CD4-positive, alpha-beta T cell treated with Interleukin-6 at 100 ng/mL for 8 hours (primary cell): ENCODE results near the gene KDM1B.
"Not testable (repeated sequence)": the region's sequence is repeated elsewhere in the genome, so short reads cannot be mapped to it uniquely, and the experiment has no call there.

Source experiments
- DNase-seq: peaks from one replicate; pipeline ENCODE4 v3.0.0-alpha.2; 2020; ENCODE audit warnings: mixed read lengths, low spot score

The KDM1B gene

DNA sequence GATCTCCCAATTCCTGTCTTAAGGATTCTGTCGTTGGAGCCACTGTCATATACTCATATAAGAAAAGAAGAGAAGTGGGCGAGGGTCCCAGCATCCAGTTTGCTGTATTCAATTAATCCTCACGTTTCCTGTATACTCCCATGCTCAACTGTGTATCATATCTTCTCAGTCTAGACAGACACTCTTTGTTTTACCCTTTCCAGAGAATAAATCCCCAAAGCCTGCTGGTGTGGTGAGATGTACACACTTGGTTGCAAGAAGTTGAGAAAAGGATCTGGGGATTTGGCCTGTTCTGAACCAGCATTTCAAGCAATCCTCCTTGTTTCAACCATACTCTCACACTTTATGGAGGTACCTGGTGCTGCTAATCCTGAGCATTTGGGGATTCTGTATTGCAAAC, 3.4 kb upstream of the KDM1B start:
- DNase-seq: no peak

DNA sequence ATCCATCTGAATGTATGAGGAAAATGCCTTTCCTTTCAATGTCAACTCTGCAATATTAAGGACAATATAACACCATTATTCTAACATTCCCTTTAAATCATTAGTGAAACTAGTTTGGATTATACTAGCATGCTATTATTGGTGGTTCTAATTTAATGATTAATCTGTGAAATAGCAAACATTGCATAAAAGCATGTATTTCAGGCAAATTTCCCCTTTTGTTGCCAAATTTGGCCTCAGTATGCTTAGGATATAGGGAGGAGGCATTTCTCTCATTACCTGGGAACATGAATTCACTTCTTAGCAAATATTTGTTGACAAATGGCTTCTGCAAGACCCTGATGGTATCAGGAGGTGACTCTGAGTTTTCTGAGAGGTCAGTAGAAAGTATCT, 1.9 kb upstream of the KDM1B start:
- no peak for DNase-seq

DNA sequence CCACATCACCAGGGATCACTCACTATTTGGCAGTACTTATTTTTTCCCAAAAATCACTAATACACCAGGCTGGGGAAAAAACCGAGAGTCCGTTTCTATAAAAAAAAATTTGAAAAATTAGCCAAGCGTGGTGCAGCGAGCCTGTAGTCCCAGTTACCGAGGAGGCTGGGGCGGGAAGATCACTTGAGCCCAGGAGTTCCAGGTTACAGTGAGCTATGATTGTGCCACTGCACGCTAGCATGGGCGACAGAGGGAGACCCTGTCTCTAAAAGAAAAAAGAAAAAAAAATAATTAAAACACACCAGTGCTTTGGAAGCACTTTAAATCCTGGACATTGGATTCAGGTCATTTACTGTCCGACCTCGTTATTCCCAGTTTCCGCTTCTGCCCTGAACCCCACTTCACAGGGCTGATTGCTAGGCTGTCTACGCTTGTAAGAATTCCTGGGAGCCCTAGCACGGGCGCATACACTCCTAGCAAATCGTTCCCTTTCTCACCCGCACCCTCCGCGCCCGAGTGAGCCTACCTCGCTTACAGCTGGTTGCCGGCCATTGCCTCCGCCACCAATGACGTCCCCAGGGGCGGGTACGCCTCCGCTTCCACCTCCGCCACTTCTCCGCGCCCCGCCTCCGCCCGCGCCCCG, 594 bp upstream of the KDM1B start, which contains the start of gene TPMT:
Gene TPMT (minus strand): TSS at position 571 of the 643 bp plus-strand sequence. CDS start 5,950 bp downstream, outside the sequence.
- DNase-seq: no peak

DNA sequence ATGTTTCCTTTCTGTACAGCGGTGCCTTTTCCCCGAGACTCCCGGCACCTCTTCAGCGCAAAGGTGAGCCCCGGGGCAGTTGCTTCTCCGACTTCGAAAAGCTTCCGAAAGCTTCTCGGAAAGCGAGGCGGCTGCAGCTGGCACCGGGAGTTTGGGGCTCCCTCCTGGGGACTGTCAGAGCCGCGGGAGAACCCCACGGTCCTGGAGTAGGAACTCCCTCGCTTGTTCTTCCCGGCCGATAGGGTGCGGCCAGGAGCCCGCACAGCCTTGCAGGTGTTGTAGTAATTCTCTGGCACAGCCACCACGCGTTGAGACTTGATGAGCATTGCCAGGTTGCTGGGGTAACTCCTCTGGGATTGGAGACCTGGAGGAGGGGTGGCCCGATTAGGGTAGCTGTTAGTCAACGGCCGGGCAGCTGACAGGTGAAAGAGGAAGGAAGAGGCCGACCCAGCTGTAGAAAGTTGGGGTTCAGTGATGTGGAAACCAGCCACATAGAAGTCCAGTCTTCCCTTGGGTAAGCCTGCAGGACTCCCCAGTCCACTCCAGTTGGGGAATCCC, 721 bp downstream of the KDM1B start:
- DNase-seq: peak; percentile 27

DNA sequence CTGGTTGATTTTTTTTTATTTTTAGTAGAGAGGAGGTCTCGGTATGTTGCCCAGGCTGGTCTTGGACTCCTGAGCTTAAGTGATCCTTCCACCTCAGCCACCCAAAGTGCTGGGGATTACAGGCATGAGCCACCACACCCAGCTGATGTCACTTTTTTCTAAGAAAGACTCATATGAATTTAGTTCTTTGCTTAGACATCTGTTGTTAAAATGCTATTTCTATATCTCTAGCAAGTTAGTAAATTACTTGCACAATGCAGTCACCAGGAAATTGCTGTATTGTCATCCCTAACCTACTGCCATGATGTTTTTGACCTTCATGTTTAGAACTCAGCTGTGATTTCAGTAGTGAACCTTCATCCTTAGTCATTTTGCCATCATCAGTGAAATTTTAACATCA, 5.7 kb downstream of the KDM1B start:
- DNase-seq: no peak

DNA sequence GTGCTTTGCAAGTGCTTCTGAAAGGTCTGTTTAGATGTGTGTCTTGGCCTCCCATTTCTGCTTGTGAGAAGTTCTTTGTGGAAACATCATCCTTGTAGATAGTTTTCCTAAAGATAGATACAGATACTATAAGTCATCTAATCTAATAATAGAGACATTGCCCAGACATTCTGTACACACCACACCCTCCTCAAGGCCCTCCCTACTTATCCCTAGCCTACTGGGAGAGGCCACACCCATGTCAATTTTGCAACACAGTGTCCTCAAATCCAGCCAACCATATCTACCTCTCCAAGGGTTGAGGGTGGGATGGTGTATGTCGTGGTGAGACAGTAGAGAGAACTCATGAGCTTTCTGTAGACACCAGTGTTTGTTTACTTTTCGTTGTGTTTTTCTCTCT, 6.2 kb downstream of the KDM1B start:
- DNase-seq: no peak

DNA sequence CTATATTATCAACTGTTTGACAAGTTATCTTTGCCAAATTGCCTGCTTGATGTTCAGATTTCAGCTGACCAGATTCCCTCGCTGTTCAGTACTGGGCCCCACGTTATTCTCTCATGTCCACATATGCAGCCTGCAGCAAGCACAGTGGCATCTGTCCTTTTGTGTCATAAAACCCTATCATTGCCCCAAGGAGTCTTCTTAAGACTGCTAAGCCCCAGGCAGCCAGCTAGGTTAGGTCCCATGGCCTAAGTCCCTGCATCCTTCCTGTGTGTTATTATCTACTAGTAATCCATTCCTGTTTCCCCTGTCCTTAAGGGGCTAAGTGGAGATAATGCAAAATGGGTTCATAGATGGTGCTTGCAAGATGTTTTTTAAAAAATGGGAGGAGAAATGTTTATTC, 7.2 kb downstream of the KDM1B start:
- DNase-seq: no peak

DNA sequence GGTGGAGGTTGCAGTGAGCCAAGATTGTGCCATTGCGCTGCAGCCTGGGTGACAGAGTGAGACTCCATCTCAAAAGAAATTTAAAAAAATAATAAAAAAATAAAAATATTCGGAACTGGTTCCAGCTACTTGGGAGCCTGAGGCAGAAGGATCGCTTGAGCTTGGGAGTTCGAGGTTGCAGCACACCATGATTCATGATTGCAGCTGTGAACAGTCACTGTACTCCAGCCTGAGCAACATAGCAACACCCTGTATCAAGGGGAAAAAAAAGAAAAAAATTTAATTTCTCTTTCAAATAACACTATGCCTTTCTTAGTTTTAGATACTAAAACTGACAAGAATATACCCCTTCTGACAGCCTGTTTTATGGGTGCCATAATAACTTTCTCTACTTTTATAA, 10.5 kb downstream of the KDM1B start:
- DNase-seq: no peak

DNA sequence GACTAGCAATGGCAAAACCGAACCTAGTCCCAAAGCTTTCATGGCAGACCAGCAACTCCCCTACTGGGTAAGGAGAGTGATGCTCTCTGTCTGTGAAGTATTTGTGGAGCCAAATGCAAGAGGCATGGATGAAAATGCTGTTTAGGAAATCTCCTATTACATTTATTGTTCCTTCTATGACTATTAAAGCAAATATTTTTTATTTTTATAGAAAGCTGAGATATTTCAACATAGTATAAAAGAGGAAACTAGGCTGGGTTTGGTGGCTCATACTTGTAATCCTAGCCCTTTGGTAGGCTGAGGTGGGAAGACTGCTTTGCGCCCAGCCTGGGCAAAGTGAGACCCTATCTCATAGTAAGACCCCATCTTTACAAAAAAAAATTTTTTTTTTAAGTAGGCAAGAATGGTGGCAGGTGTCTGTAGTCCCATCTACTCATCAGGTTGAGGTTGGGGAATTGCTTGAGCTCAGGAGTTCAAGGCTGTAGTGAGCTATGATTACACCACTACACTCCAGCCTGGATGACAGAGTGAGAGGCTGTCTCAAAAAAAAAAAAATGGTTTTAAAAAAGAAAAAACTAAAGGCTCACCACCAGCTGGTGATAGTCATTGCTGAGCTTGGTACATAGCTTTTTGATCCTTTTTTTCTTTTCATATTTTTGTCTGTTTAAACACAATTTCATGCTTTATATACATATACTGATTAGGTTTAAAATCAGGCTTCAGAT, 11.3 kb downstream of the KDM1B start:
- no peak for DNase-seq

DNA sequence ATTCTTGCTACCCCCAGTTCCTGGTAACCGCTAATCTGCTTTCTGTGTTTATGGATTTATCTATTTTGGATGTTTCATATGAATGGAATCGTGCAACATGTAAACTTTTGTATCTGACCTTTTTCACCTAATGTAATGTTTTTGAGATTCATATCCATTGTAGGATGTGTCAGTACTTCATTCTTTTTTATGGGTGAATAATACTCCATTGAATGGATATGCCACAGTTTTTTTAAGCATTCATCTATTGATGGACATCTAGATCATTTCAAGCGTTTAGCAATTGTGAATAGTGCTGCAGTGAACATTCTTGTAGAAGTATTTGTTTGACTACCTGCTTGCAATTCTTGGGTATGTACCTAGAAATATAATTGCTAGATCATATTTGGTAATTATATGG, 13.0 kb downstream of the KDM1B start:
- DNase-seq: no peak

DNA sequence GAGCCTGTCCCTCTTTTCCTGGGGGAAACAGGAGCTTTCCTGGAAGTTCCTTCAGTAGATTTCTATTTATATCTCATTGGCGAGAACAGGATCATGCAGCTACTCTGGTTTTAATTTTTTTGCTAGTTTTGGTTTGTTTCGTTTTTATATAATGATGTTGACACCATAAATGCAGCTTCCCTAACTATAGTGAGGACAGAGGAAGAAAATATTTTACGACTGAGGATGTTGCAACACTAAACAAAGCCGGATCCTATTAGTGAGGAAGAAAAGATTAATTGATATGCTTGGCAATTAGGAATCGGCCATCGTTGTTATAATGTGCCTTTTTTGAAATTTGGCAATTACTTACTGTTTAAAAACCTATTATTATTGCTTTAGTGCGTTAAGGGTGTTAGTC, 16.6 kb downstream of the KDM1B start:
- no peak for DNase-seq

DNA sequence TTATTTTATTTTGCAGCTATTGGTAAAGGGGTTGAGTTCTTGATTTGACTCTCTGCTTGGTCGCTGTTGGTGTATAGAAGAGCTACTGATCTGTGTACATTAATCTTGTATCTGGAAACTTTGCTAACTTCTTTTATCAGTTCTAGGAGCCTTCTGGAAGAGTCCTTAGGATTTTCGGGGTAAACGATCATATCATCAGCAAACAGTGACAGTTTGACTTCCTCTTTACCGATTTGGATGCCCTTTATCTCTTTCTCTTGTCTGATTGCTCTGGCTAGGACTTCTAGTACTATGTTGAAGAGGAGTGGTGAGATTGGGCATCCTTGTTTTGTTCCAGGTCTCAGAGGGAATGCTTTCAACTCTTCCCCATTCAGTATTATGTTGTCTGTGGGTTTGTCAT, 21.0 kb downstream of the KDM1B start:
- not testable (repeated sequence) for DNase-seq

DNA sequence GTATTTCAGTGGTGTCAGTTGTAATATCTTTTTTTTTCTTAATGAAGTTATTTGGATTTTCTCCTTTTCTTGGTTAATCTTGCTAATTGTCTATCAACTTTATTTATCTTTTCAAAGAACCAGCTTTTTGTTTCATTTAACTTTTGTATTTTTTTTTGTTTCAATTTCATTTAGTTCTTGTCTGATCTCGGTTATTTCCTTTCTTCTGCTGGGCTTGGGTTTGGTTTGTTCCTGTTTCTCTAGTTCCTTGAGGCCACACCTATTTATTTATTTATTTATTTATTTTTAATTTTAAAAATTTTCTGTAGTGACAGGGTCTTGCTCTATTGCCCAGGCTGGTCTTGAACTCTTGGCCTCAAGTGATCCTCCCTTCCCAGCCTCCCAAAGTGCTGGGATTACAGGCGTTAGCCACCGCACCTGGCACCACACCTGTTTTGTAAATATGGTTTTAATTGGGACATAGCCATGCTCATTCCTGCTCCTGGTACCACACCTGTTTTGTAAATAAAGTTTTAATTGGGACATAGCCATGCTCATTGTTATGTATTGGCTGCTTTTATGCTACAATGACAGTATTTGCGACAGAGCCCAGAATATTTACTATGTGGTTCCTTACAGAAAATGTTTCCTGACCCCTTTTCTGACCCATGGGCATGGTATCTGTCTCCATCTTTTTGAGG, 22.2 kb downstream of the KDM1B start:
- DNase-seq: no peak

DNA sequence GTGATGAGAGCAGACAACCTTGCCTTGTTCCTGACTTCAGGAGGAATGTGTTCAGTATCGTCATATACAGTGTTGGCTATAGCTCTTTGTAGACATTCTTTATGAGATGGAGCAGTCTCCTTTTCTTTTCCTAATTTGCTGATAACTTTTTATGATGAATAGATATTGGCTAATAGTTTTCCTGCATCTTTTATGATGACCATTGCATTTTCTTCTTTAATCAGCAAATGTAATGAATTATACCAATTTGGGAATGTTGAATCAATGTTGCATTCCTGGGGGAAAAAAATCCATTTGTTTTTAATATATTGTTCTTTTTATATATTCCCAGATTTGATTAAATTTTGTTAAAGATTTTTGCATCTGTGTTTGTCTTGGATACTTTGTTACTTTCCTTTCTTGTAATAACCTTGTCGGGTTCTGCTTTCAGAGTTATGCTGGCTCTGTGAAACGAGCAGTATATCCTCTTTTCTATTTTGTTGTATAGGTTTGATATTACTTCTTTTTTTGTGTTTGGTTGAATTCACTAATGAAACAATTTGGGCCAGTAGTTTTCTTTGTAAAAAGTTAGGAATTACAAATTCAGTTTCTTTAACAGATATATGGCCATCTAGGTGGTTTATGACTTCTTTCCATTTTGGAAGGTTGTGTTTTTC, 23.9 kb downstream of the KDM1B start:
- DNase-seq: no peak

DNA sequence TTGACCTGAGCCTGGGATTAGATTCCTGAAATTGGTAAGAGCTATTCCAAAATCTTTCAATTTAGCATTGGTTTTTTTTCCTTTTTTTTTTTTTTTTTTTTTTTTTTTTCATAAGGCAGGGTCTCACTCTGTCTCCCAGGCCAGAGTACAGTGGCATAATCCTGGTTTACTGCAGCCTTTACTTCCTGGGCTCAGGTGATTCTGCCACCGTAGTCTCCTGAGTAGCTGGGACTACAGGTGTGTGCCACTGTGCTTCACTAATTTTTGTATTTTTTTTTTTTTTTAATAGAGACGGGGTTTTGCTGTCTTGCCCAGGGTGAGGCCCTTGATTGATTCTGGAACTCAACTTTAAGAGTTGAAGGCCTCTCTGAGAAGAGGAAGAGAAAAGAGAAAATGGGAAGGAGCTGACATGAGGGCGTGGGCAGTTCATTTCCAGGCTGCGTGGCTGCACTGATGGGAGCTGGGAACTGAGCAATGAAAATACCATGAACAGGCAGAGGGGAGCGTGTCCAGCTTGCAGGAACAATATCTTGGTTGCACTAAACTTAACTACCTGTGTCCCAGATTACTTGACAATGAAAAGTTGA, 24.6 kb downstream of the KDM1B start:
- DNase-seq: no peak

DNA sequence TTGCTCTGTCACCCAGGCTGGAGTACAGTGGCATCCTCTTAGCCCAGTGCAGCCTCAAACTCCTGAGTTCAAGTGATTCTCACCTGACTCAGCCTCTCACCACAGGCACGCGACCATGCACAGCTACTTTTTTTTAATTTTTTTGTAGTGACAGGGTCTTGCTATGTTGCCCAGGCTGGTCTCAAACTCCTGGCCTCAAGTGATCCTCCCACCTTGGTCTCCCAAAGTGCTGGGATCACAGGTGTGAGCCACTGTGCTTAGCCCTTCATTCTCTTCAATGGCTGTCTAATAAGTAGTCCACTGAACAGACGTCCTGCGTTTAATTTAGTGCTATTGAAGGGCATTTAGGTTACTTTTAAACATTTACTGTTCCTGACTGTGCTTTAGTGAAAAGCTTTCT, 27.3 kb downstream of the KDM1B start:
- DNase-seq: no peak

DNA sequence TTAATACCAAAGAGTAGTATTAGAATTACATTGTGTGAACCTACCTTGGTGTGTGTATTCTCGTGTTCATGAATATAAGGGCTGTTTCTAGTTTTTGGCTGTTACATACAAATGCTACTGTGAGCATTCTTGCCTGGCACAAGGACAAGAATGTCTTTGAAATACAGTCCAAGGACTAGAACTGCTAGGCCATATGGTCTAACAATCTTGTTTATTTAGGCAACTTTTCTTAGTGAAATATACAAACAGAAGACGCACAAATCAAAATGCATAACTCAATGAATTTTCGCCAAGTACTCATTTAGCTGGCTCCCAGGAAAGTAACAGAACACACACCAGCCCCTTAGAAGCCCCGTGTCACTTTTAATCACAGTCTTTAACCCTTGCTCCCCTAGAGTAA, 28.5 kb downstream of the KDM1B start:
- no peak for DNase-seq

DNA sequence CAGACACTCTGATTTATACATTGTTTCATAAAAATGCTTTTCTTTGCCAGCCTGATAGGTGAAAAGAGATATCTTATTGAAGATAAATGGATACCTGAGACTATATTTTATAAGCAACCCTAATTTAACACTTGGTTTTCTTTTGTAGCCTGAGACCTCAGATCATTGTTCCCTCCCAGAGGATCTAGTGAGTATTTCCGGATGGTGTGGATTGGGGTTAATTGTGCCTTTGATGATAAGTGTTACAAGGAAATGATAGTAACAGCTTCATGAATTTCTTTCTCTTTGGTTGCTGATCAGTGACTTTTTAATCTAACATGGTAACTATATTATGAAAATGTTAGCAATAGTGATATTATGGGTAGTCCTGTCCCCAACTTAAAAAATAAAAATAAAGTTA, 30.4 kb downstream of the KDM1B start:
- no peak for DNase-seq

DNA sequence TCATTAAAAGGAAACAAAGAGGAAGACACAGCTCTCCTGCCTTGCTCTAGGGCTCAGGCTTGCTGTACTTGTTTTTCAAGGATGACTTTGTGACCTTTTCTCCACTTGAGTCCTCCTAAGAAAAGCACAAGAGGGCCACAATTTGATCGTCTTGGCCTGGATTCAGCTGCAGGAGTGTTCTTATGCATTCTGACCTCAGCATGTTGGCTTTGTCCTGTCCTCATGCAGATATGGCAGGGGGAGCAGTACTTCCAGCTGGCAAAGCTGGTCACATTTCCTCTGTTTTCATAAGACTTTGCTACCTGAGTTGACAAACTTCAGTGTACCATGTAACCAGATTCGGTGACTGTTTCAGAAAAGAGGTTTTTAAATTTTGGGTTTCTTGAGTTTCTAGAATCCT, 30.8 kb downstream of the KDM1B start:
- DNase-seq: no peak

DNA sequence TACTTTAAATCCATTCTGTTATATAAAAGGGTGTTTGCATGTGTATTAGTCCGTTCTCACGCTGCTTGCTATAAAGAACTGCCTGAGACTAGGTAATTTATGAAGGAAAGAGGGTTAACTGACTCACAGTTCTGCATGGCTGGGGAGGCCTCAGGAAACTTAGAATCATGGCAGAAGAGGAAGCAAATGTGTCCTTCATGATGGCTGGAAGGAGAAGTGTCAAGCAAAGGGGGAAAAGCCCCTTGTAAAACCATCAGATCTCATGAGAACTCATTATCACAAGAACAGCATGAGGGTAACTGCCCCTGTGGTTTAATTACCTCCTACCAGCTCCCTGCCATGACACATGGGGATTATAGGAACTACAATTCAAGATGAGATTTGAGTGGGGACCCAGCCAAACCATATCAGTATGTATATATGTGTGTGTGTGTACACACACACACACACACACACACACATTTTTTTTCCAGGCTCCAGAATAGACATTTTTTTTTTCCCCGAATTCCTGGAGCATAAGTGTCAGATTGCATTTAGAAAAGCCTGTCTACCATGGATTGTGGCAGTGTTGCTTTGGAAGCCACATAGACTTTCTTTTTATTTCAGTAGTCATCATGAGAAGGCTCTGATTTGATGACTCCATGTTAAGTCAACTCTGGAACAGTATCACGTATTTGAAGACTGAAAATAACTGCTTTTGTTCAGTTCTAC, 31.5 kb downstream of the KDM1B start:
- no peak for DNase-seq

DNA sequence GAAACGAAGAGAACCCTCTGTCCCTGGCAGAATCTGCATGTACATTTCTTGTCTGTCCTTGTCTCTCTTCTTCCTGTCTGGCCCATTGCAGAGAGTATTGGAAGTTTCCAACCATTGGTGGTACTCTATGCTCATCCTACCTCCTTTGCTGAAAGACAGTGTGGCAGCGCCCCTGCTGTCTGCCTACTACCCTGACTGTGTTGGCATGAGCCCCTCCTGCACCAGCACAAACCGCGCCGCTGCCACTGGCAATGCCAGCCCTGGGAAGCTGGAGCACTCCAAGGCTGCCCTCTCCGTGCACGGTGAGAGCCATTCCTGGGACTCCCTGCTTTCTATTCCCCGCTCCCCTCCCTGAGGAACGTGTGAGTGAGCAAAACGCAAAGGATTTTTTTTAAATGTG, 32.5 kb downstream of the KDM1B start:
- no peak for DNase-seq

DNA sequence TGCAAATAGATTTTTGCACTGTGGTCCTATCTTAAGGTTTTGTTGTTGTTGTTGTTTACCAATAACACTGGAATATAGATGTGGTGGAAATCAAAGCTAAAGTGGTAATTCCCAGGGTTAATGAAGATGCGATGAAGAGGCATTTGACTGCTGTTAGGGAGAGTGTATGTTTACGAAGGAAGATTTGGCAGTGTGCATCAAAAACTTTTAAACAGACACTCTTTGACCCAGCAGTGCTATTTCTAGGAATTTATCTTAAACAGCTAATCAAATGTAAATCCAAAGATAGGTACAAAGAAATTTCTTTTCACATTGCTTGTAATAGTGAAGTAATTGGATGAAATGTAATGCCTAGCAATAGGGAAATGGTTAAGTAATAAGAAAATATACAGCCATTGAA, 34.0 kb downstream of the KDM1B start:
- DNase-seq: no peak
